SK-N-SH (cell line): ENCODE measurements around the gene AUTS2. TPM values are rescaled to one million over a fixed set of nuclear protein-coding genes. Genes with fewer than 3 reads are reported as not detected.
"Not testable (repeated sequence)": the region's sequence is repeated elsewhere in the genome, so short reads cannot be mapped to it uniquely, and the experiment has no call there.

Source experiments
- CTCF ChIA-PET: fragments of 300-600, 350-600 bp; formaldehyde crosslinking; extraction: SDS; loops from one replicate; lab custom pipeline; 2021; lab: Yijun Ruan, JAX
- POLR2A ChIA-PET: fragments of 350-600 bp; sonication (Branson Sonifier 250); formaldehyde crosslinking; extraction: SDS; loops from one replicate; lab custom pipeline; 2020; ENCODE audit warnings: antibody characterized with exemption, inconsistent platforms; lab: Yijun Ruan, JAX
- DNase-seq: peaks from one replicate; pipeline ENCODE4 v3.0.0; 2012
- H2AFZ ChIP-seq: fragments of 200-600 bp; sonication (generic); 2 replicates; pipeline ENCODE4 v1.8.1; 2016; ENCODE audit warnings: antibody characterized with exemption, mild to moderate bottlenecking, low read depth
- H3F3A ChIP-seq: fragments of 200-600 bp; sonication (generic); replicated peaks from 2 replicates; pipeline ENCODE3; 2016; ENCODE audit warnings: antibody characterized with exemption, mild to moderate bottlenecking; ENCODE audit not compliant: insufficient read depth
- H3K27ac ChIP-seq, 2 experiments: fragments of 200-500 bp in 1 of 2; fragments of 200-600 bp in 1 of 2; sonication (Bioruptor generic) in 1 of 2; sonication (generic), shearing (Covaris generic) in 1 of 2; 2 replicates each; pipeline versions ENCODE4 v1.5.1 to v1.6.1; 2014 to 2016; ENCODE audit warnings: low read depth in 2 of 2, inconsistent platforms in 1 of 2, low read length in 1 of 2, mild to moderate bottlenecking in 1 of 2, mixed read lengths in 1 of 2
- H3K27me3 ChIP-seq: fragments of 200-600 bp; sonication (generic), shearing (Covaris generic); 2 replicates; pipeline ENCODE4 v1.6.1; 2016; ENCODE audit warnings: mixed run types; ENCODE audit not compliant: insufficient read depth
- H3K36me3 ChIP-seq, 2 experiments: fragments of 200-500 bp in 1 of 2; fragments of 200-600 bp in 1 of 2; sonication (Bioruptor generic) in 1 of 2; sonication (generic) in 1 of 2; replicated peaks in 1 of 2; 2 replicates each; pipeline versions ENCODE3 to v1.5.1; 2014 to 2016; ENCODE audit warnings: low read length in 1 of 2, mild to moderate bottlenecking in 1 of 2; ENCODE audit not compliant: insufficient read depth in 2 of 2, control insufficient read depth in 1 of 2
- H3K4me1 ChIP-seq, 2 experiments: fragments of 200-500 bp in 1 of 2; fragments of 200-600 bp in 1 of 2; sonication (Bioruptor generic) in 1 of 2; sonication (generic), shearing (Covaris generic) in 1 of 2; 2 replicates each; pipeline versions ENCODE4 v1.5.1 to v1.6.1; 2014 to 2016; ENCODE audit warnings: low read depth in 1 of 2, low read length in 1 of 2, mixed run types in 1 of 2; ENCODE audit not compliant: insufficient read depth in 2 of 2, control insufficient read depth in 1 of 2
- H3K4me2 ChIP-seq: fragments of 200-600 bp; sonication (generic), shearing (Covaris generic); 2 replicates; pipeline ENCODE4 v1.6.1; 2017; ENCODE audit warnings: mixed run types
- H3K4me3 ChIP-seq, 2 experiments: fragments of 200-500 bp in 1 of 2; fragments of 200-600 bp in 1 of 2; sonication (Bioruptor generic) in 1 of 2; sonication (generic), shearing (Covaris generic) in 1 of 2; 2 replicates each; pipeline versions ENCODE4 v1.5.1 to v1.8.1; 2014 to 2016; ENCODE audit warnings: low read depth in 2 of 2, inconsistent platforms in 1 of 2, low read length in 1 of 2, mild to moderate bottlenecking in 1 of 2, mixed read lengths in 1 of 2, moderate library complexity in 1 of 2
- H3K79me2 ChIP-seq: fragments of 200-600 bp; sonication (generic); 2 replicates; pipeline ENCODE4 v1.8.1; 2017; ENCODE audit warnings: mild to moderate bottlenecking; ENCODE audit not compliant: insufficient read depth
- H3K9ac ChIP-seq: fragments of 200-600 bp; sonication (generic); 2 replicates; pipeline ENCODE4 v1.6.1; 2017; ENCODE audit warnings: mixed run types
- H3K9me2 ChIP-seq: fragments of 200-600 bp; sonication (generic); 2 replicates; pipeline ENCODE4 v1.6.1; 2017; ENCODE audit warnings: mixed run types
- H3K9me3 ChIP-seq: fragments of 200-600 bp; sonication (generic); 2 replicates; pipeline ENCODE4 v1.6.1; 2017; ENCODE audit warnings: mixed run types, mild to moderate bottlenecking, moderate library complexity
- H4K20me1 ChIP-seq: fragments of 200-600 bp; sonication (generic); 2 replicates; pipeline ENCODE4 v1.6.1; 2017; ENCODE audit warnings: mild to moderate bottlenecking, mixed run types; ENCODE audit not compliant: insufficient read depth
- CTCF ChIP-seq: fragments of 200-600 bp; sonication (generic); IDR thresholded peaks from 2 replicates; pipeline ENCODE4 v1.6.1; 2017; ENCODE audit warnings: antibody characterized with exemption, mild to moderate bottlenecking, moderate library complexity
- ELF1 ChIP-seq: IDR thresholded peaks from 2 replicates; pipeline ENCODE4 v1.4.0; 2012
- EZH2phosphoT487 ChIP-seq: fragments of 200-600 bp; sonication (generic); IDR thresholded peaks from 2 replicates; pipeline ENCODE4 v1.6.1; 2017; ENCODE audit warnings: low read depth, mixed run types, mild to moderate bottlenecking, antibody characterized with exemption, moderate library complexity, borderline replicate concordance
- IRF3 ChIP-seq: fragments of 150-350 bp; IDR thresholded peaks from 2 replicates; pipeline ENCODE4 v1.6.1; 2016; ENCODE audit warnings: mild to moderate bottlenecking, low read depth, low read length
- MAX ChIP-seq: IDR thresholded peaks from 2 replicates; pipeline ENCODE4 v1.4.0; 2012; ENCODE audit warnings: low read depth
- NFIC ChIP-seq: IDR thresholded peaks from 2 replicates; pipeline ENCODE4 v1.4.0; 2012; ENCODE audit warnings: borderline replicate concordance
- RFX5 ChIP-seq: IDR thresholded peaks from 2 replicates; pipeline ENCODE4 v1.6.1; 2012; ENCODE audit warnings: mild to moderate bottlenecking, improper control_type of control experiment, low read length
- SMC3 ChIP-seq: IDR thresholded peaks from 2 replicates; pipeline ENCODE4 v1.6.1; 2012; ENCODE audit warnings: low read depth, low read length, improper control_type of control experiment
- TCF12 ChIP-seq: IDR thresholded peaks from 2 replicates; pipeline ENCODE4 v1.4.0; 2012
- ZBTB33 ChIP-seq: IDR thresholded peaks from 2 replicates; pipeline ENCODE4 v1.4.0; 2012; ENCODE audit warnings: low read depth, borderline replicate concordance
- WGBS: methylation state at CpG from one replicate; pipeline ENCODE4 v1.1.6; 2017; ENCODE audit warnings: low lambda C conversion rate; 5-methylcytosine and 5-hydroxymethylcytosine counted together
- polyA plus RNA-seq, 3 experiments: library from polyadenylated mRNA; depleted of rRNA; stranded (reverse); fragments of >200 nt; gene quantifications; 2 replicates each; pipeline ENCODE4 v1.2.3, GENCODE V29; 2012

AUTS2 gene
- polyA plus RNA-seq, 1 of the 3 experiments (the other 2 are of a cell fraction), result 15.6 TPM

- H4K20me1 ChIP-seq, result no peaks in the 10 kb centered on the region
- TF ChIP-seq RFX5, result no peak
- peak; percentile 57; the same call in 1 of the 2 replicates for TF ChIP-seq MAX
- 72% methylated on average over 9 of the region's 9 CpGs for WGBS
- H3K79me2 ChIP-seq, result no peaks in the 10 kb centered on the region
- POLR2A ChIA-PET, result no interaction called here
- H3K9me3 ChIP-seq, result no peaks in the 10 kb centered on the region
- peaks cover 6 to 17% of the 10 kb centered on the region in 2 experiments; a peak in 3 of 4 replicates for H3K4me1 ChIP-seq
- H3K4me2 ChIP-seq, result no peak overlapping the region
- H3K9ac ChIP-seq, result no peak overlapping the region
- no peak overlapping the region; a peak in 1 of 4 replicates for H3K27ac ChIP-seq
- H3K4me3 ChIP-seq, result no peak overlapping the region
- DNase-seq, result no peak
- H3F3A ChIP-seq, result no peaks in the 10 kb centered on the region
- no peaks in the 10 kb centered on the region for H3K36me3 ChIP-seq
- H2AFZ ChIP-seq, result no peak overlapping the region
- H3K27me3 ChIP-seq, result no peaks in the 10 kb centered on the region
- CTCF ChIA-PET, result interaction anchor here (0.8 to 1.8 kb wide), 6 partner anchors 17 to 298 kb away, joined by 3 to 6 read pairs (median 4); no protein-coding TSS in a partner anchor
- H3K9me2 ChIP-seq, result no peaks in the 10 kb centered on the region
Observed at GRCh38 chr7:70647801-70648498, 1049.7 kb downstream of the AUTS2 start.

GRCh38 chr7:70648499-70648861 lies 1050.2 kb downstream of the AUTS2 start:
- not testable (repeated sequence) for H3K9ac ChIP-seq, H2AFZ ChIP-seq, H3K9me3 ChIP-seq

GRCh38 chr7:70649323-70649722 lies 1051.0 kb downstream of the AUTS2 start:
- POLR2A ChIA-PET, result no interaction called here
- no peak overlapping the region for H3K9ac ChIP-seq
- 78% methylated on average over 5 of the region's 5 CpGs for WGBS

More at GRCh38 chr7:70648499-70648861, 1050.2 kb downstream of the AUTS2 start:
- CTCF ChIA-PET, result interaction anchor here (0.6 to 1.8 kb wide), 6 partner anchors 17 to 298 kb away, joined by 3 to 6 read pairs (median 3); no protein-coding TSS in a partner anchor
- DNase-seq, H3K4me3 ChIP-seq, H3K9me2 ChIP-seq, H3K27ac ChIP-seq, H3K36me3 ChIP-seq, H3K27me3 ChIP-seq, H3K79me2 ChIP-seq, H3F3A ChIP-seq, POLR2A ChIA-PET, H4K20me1 ChIP-seq, H3K4me2 ChIP-seq: not testable (repeated sequence)
- WGBS, result 89% methylated on average over 7 of the region's 7 CpGs
- H3K4me1 ChIP-seq, result peaks cover 6 to 17% of the 10 kb centered on the region in 2 experiments; a peak in 3 of 4 replicates

More at GRCh38 chr7:70649323-70649722, 1051.0 kb downstream of the AUTS2 start:
- no peak overlapping the region for H3K4me3 ChIP-seq
- no peak overlapping the region for H3K4me2 ChIP-seq
- no peak for DNase-seq
- no peaks in the 10 kb centered on the region for H4K20me1 ChIP-seq
- H3K79me2 ChIP-seq, result no peaks in the 10 kb centered on the region
- no peaks in the 10 kb centered on the region for H3K27me3 ChIP-seq
- no peaks in the 10 kb centered on the region for H3K36me3 ChIP-seq
- CTCF ChIA-PET, result no interaction called here
- no peak overlapping the region for H2AFZ ChIP-seq
- H3K27ac ChIP-seq, result no peak overlapping the region
- no peaks in the 10 kb centered on the region for H3F3A ChIP-seq
- TF ChIP-seq TCF12 (no peak), ZBTB33 (no peak), ELF1 (no peak), NFIC (no peak), IRF3 (no peak), CTCF (no peak), EZH2phosphoT487 (no peak), SMC3 (no peak)
- H3K9me3 ChIP-seq, result no peaks in the 10 kb centered on the region
- H3K9me2 ChIP-seq, result no peaks in the 10 kb centered on the region
- H3K4me1 ChIP-seq, result peaks cover 6 to 17% of the 10 kb centered on the region in 2 experiments; a peak in 3 of 4 replicates
